Smooth muscle cell (in vitro differentiated cells): Measurements from ENCODE around the gene MESP1. TPM values are rescaled to one million over a fixed set of nuclear protein-coding genes. Genes with fewer than 3 reads are reported as not detected.
"Not testable (repeated sequence)": the region's sequence is repeated elsewhere in the genome, so short reads cannot be mapped to it uniquely, and the experiment has no call there.

Experiments
- DNase-seq: peaks from one replicate; lab custom pipeline; 2025; ENCODE audit not compliant: unreplicated experiment; lab: John Stamatoyannopoulos, UW
- H2AFZ ChIP-seq: fragments of 200-600 bp; sonication (generic); 2 replicates; pipeline ENCODE4 v1.6.0; 2016; ENCODE audit warnings: antibody characterized with exemption, low read depth, mild to moderate bottlenecking
- H3F3A ChIP-seq: fragments of 200-600 bp; sonication (generic); 2 replicates; pipeline ENCODE4 v1.6.0; 2017; ENCODE audit warnings: antibody characterized with exemption, low read depth
- H3K27ac ChIP-seq: fragments of 200-600 bp; sonication (generic); 2 replicates; pipeline ENCODE4 v1.5.1; 2016; ENCODE audit warnings: low read depth, mild to moderate bottlenecking
- H3K27me3 ChIP-seq: fragments of 200-600 bp; sonication (generic); 2 replicates; pipeline ENCODE4 v1.6.1; 2016; ENCODE audit warnings: low read depth, mild to moderate bottlenecking
- H3K36me3 ChIP-seq: fragments of 200-600 bp; sonication (generic); 2 replicates; pipeline ENCODE4 v1.5.1; 2016; ENCODE audit warnings: low read depth
- H3K4me1 ChIP-seq: fragments of 200-600 bp; sonication (generic); 2 replicates; pipeline ENCODE4 v1.5.1; 2016; ENCODE audit warnings: low read depth
- H3K4me2 ChIP-seq: fragments of 200-600 bp; sonication (generic); 2 replicates; pipeline ENCODE4 v1.6.0; 2016; ENCODE audit warnings: mild to moderate bottlenecking
- H3K4me3 ChIP-seq: fragments of 200-600 bp; sonication (generic); 2 replicates; pipeline ENCODE4 v1.5.1; 2016; ENCODE audit warnings: mild to moderate bottlenecking
- H3K79me2 ChIP-seq: fragments of 200-600 bp; sonication (generic); 2 replicates; pipeline ENCODE4 v1.6.0; 2016; ENCODE audit warnings: low read depth, mild to moderate bottlenecking
- H3K9ac ChIP-seq: fragments of 200-600 bp; sonication (generic); 2 replicates; pipeline ENCODE4 v1.6.0; 2016; ENCODE audit warnings: low read depth
- H3K9me3 ChIP-seq: fragments of 200-600 bp; sonication (generic); replicated peaks from 2 replicates; pipeline ENCODE4 v1.5.1; 2016; ENCODE audit warnings: low read depth
- H4K20me1 ChIP-seq: fragments of 200-600 bp; sonication (generic); 2 replicates; pipeline ENCODE4 v1.6.0; 2016; ENCODE audit warnings: low read depth
- CTCF ChIP-seq: fragments of 200-600 bp; sonication (generic); IDR thresholded peaks from 2 replicates; pipeline ENCODE4 v1.5.1; 2017; ENCODE audit warnings: borderline replicate concordance, mild to moderate bottlenecking, antibody characterized with exemption; ENCODE audit not compliant: insufficient read depth, poor library complexity, severe bottlenecking
- WGBS: methylation state at CpG from one replicate; pipeline ENCODE4 v1.1.7; 2016; ENCODE audit warnings: low lambda C conversion rate; 5-methylcytosine and 5-hydroxymethylcytosine counted together
- polyA plus RNA-seq: library from polyadenylated mRNA; unstranded; fragments of >200 nt; fragmentation: Nextera tagmentation; extraction: Ambion mirVana; gene quantifications from 2 replicates; pipeline ENCODE4 v1.2.1, GENCODE V29; 2016
- total RNA-seq: library from RNA; depleted of rRNA; stranded (reverse); fragments of >200 nt; gene quantifications from 2 replicates; pipeline ENCODE4 v1.2.3, GENCODE V29; 2014

MESP1 gene
- total and polyA plus RNA-seq, 2 experiments from 2014 or later: 0.67 TPM; not detected in 1

- Histone ChIP-seq H3K4me3 (no peak overlapping the region), H3F3A (no peaks in the 10 kb centered on the region), H3K36me3 (peaks cover 8% of the 10 kb centered on the region), H3K9me3 (no peaks in the 10 kb centered on the region), H3K27me3 (no peaks in the 10 kb centered on the region), H4K20me1 (no peaks in the 10 kb centered on the region), H3K79me2 (no peaks in the 10 kb centered on the region), H3K9ac (no peak overlapping the region), H3K27ac (no peak overlapping the region), H2AFZ (no peak overlapping the region), H3K4me1 (no peaks in the 10 kb centered on the region), H3K4me2 (no peak overlapping the region)
- 97% methylated on average over 21 of the region's 22 CpGs for WGBS
- no peak for TF ChIP-seq CTCF
- DNase-seq: no peak
These were observed 41.2 kb upstream of the MESP1 start for GRCh38 chr15:89792106-89792805.

- Histone ChIP-seq H3K4me1 (no peaks in the 10 kb centered on the region), H3F3A (no peaks in the 10 kb centered on the region), H3K27ac (no peak overlapping the region), H3K79me2 (no peaks in the 10 kb centered on the region), H2AFZ (no peak overlapping the region), H3K9me3 (no peaks in the 10 kb centered on the region), H3K36me3 (peaks cover 8% of the 10 kb centered on the region), H4K20me1 (no peaks in the 10 kb centered on the region), H3K27me3 (no peaks in the 10 kb centered on the region), H3K9ac (no peak overlapping the region), H3K4me2 (no peak overlapping the region), H3K4me3 (no peak overlapping the region)
- TF ChIP-seq CTCF: no peak
- DNase-seq: no peak
- WGBS: 96% methylated on average over 15 of the region's 16 CpGs
These were observed 39.6 kb upstream of the MESP1 start for GRCh38 chr15:89790661-89791060.

GRCh38 chr15:89790206-89790605 is 39.2 kb upstream of the MESP1 start:
- Histone ChIP-seq H3K36me3 (peaks cover 8% of the 10 kb centered on the region), H3K27ac (no peak overlapping the region), H2AFZ (no peak overlapping the region), H3K27me3 (no peaks in the 10 kb centered on the region), H4K20me1 (no peaks in the 10 kb centered on the region), H3K4me3 (no peak overlapping the region), H3K4me1 (no peaks in the 10 kb centered on the region), H3K79me2 (no peaks in the 10 kb centered on the region), H3K4me2 (no peak overlapping the region), H3F3A (no peaks in the 10 kb centered on the region), H3K9ac (no peak overlapping the region), H3K9me3 (no peaks in the 10 kb centered on the region)
- no peak for TF ChIP-seq CTCF
- WGBS: 91% methylated on average over 10 of the region's 10 CpGs
- DNase-seq: no peak

- not testable (repeated sequence) for H3K9ac ChIP-seq, H4K20me1 ChIP-seq, H3K27me3 ChIP-seq, H3K4me1 ChIP-seq, H3K4me2 ChIP-seq, H2AFZ ChIP-seq, H3K4me3 ChIP-seq, H3K79me2 ChIP-seq, DNase-seq, H3K36me3 ChIP-seq, H3F3A ChIP-seq, H3K9me3 ChIP-seq, H3K27ac ChIP-seq
- WGBS: 97% methylated on average over 4 of the region's 4 CpGs
These were observed 37.5 kb upstream of the MESP1 start for GRCh38 chr15:89788585-89788984.
